ENCODE measurements around the gene KLF17. TPM values are rescaled to one million over a fixed set of nuclear protein-coding genes. Genes with fewer than 3 reads are reported as not detected.

Gene KLF17
- total and polyA plus RNA-seq, 9 donors: 0.05 to 0.40 (median 0.16) TPM; not detected in 5

GRCh38 chr1:44073528-44073927, 45.1 kb upstream of the KLF17 start:
- Histone ChIP-seq H3K27ac (no peak overlapping the region), H3K36me3 (no peaks in the 10 kb centered on the region), H3K4me1 (ENCODE audit: insufficient read depth) (no peaks in the 10 kb centered on the region), H3K9me3 (no peaks in the 10 kb centered on the region), H3K27me3 (no peaks in the 10 kb centered on the region), H3K4me3 (no peak overlapping the region)
- DNase-seq: no peak
- intact Hi-C loops (cut with DNase I): no loop called here
- 78 to 89% (median 78%) methylated on average over 2 of the region's 2 CpGs for WGBS, 3 donors
- TF ChIP-seq EP300 (IDR thresholded peaks at IDR 0.05) (no peak), CTCF (IDR thresholded peaks at IDR 0.05) (no peak), POLR2A (IDR thresholded peaks at IDR 0.05) (no peak)

GRCh38 chr1:44074415-44074814, 44.2 kb upstream of the KLF17 start:
- H3K27me3 ChIP-seq: no peaks in the 10 kb centered on the region
- no peaks in the 10 kb centered on the region for H3K36me3 ChIP-seq
- no peak for TF ChIP-seq EP300 (IDR thresholded peaks at IDR 0.05)
- no peak for TF ChIP-seq CTCF (IDR thresholded peaks at IDR 0.05)
- TF ChIP-seq POLR2A (IDR thresholded peaks at IDR 0.05): no peak
- DNase-seq: no peak
- no peak overlapping the region for H3K27ac ChIP-seq
- WGBS, 3 donors: 25 to 29% (median 27%) methylated on average over 3 of the region's 3 CpGs
- intact Hi-C loops (cut with DNase I): no loop called here
- no peaks in the 10 kb centered on the region for H3K4me1 ChIP-seq (ENCODE audit: insufficient read depth)
- H3K4me3 ChIP-seq: no peak overlapping the region
- H3K9me3 ChIP-seq: no peaks in the 10 kb centered on the region

GRCh38 chr1:44076066-44076465, 42.6 kb upstream of the KLF17 start:
- intact Hi-C loops (cut with DNase I): no loop called here
- DNase-seq: no peak
- TF ChIP-seq POLR2A (IDR thresholded peaks at IDR 0.05) (no peak), EP300 (IDR thresholded peaks at IDR 0.05) (no peak), CTCF (IDR thresholded peaks at IDR 0.05) (no peak)
- H3K36me3 ChIP-seq: no peaks in the 10 kb centered on the region
- H3K9me3 ChIP-seq: no peaks in the 10 kb centered on the region
- 33 to 48% (median 46%) methylated on average over 1 of the region's 1 CpG for WGBS, 3 donors
- no peak overlapping the region for H3K4me3 ChIP-seq
- no peaks in the 10 kb centered on the region for H3K4me1 ChIP-seq (ENCODE audit: insufficient read depth)
- no peaks in the 10 kb centered on the region for H3K27me3 ChIP-seq
- no peak overlapping the region for H3K27ac ChIP-seq

GRCh38 chr1:44077421-44077820, 41.2 kb upstream of the KLF17 start:
- no peaks in the 10 kb centered on the region for H3K36me3 ChIP-seq
- TF ChIP-seq POLR2A (IDR thresholded peaks at IDR 0.05) (no peak), CTCF (IDR thresholded peaks at IDR 0.05) (no peak), EP300 (IDR thresholded peaks at IDR 0.05) (no peak)
- H3K27ac ChIP-seq: no peak overlapping the region
- whole genome bisulfite sequencing, 3 donors: 88 to 89% (median 89%) methylated on average over 5 of the region's 5 CpGs
- H3K4me1 ChIP-seq (ENCODE audit: insufficient read depth): no peaks in the 10 kb centered on the region
- no peaks in the 10 kb centered on the region for H3K27me3 ChIP-seq
- intact Hi-C loops (cut with DNase I): no loop called here
- H3K9me3 ChIP-seq: no peaks in the 10 kb centered on the region
- no peak overlapping the region for H3K4me3 ChIP-seq
- no peak for DNase-seq

GRCh38 chr1:44078104-44078503, 40.5 kb upstream of the KLF17 start:
- H3K27me3 ChIP-seq: no peaks in the 10 kb centered on the region
- H3K9me3 ChIP-seq: no peaks in the 10 kb centered on the region
- intact Hi-C loops (cut with DNase I): no loop called here
- H3K27ac ChIP-seq: no peak overlapping the region
- DNase-seq: no peak
- H3K36me3 ChIP-seq: no peaks in the 10 kb centered on the region
- H3K4me3 ChIP-seq: no peak overlapping the region
- 60 to 67% (median 60%) methylated on average over 2 of the region's 2 CpGs for WGBS, 3 donors
- TF ChIP-seq CTCF (IDR thresholded peaks at IDR 0.05): no peak
- no peak for TF ChIP-seq EP300 (IDR thresholded peaks at IDR 0.05)
- no peak for TF ChIP-seq POLR2A (IDR thresholded peaks at IDR 0.05)
- H3K4me1 ChIP-seq (ENCODE audit: insufficient read depth): no peaks in the 10 kb centered on the region

All from ovary (tissue), 9 donors.